Stimulated activated memory B cell treated with anti-CD40 and anti-IgM and Interleukin-4, amounts not matched to agents 10 μg/mL and 1 μg/mL and 100 μg/mL, for 72 hours (primary cell): ENCODE data around the gene GDF7.

Experiments
- ATAC-seq: fragments of 150-1000 bp; cut with Tn5 transposase; 2 replicates; pipeline ENCODE4 v1.10.0; 2021
- H3K27ac Mint-ChIP-seq: one replicate; pipeline ENCODE4 v1.8.0; 2022; ENCODE audit warnings: mild to moderate bottlenecking, mixed read lengths
- H3K27me3 Mint-ChIP-seq: one replicate; pipeline ENCODE4 v1.8.0; 2022; ENCODE audit warnings: mixed read lengths
- H3K36me3 Mint-ChIP-seq: one replicate; pipeline ENCODE4 v1.8.0; 2022; ENCODE audit warnings: mixed read lengths
- H3K4me1 Mint-ChIP-seq: one replicate; pipeline ENCODE4 v1.8.0; 2022; ENCODE audit warnings: mixed read lengths
- H3K4me3 Mint-ChIP-seq: one replicate; pipeline ENCODE4 v1.8.0; 2022; ENCODE audit warnings: mild to moderate bottlenecking, moderate library complexity, mixed read lengths
- H3K9me3 Mint-ChIP-seq: one replicate; pipeline ENCODE4 v1.8.0; 2022; ENCODE audit warnings: mixed read lengths

Gene GDF7

GRCh38 chr2:20669562-20670314, 2.8 kb downstream of the GDF7 start:
- Mint-ChIP-seq H3K36me3 (no peaks in the 10 kb centered on the region), H3K4me3 (peak overlapping the region; percentile 34), H3K27me3 (no peaks in the 10 kb centered on the region), H3K4me1 (peaks cover 83% of the 10 kb centered on the region), H3K27ac (peak overlapping the region; percentile 55), H3K9me3 (no peaks in the 10 kb centered on the region)
- ATAC-seq = no peak

DNA sequence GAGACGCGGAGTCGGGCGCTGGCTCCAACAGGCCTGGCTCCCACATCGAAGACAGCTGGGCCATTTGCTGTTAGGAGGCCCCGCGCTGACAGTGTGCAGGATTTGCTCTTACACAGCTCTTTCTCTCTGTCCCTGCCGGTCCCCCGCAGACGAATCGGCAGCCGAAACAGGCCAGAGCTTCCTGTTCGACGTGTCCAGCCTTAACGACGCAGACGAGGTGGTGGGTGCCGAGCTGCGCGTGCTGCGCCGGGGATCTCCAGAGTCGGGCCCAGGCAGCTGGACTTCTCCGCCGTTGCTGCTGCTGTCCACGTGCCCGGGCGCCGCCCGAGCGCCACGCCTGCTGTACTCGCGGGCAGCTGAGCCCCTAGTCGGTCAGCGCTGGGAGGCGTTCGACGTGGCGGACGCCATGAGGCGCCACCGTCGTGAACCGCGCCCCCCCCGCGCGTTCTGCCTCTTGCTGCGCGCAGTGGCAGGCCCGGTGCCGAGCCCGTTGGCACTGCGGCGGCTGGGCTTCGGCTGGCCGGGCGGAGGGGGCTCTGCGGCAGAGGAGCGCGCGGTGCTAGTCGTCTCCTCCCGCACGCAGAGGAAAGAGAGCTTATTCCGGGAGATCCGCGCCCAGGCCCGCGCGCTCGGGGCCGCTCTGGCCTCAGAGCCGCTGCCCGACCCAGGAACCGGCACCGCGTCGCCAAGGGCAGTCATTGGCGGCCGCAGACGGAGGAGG, 3.5 kb downstream of the GDF7 start:
- Mint-ChIP-seq H3K4me3 (no peak overlapping the region), H3K9me3 (no peaks in the 10 kb centered on the region), H3K4me1 (peaks cover 83% of the 10 kb centered on the region), H3K36me3 (no peaks in the 10 kb centered on the region), H3K27ac (no peak overlapping the region), H3K27me3 (no peaks in the 10 kb centered on the region)
- ATAC-seq = no peak

DNA sequence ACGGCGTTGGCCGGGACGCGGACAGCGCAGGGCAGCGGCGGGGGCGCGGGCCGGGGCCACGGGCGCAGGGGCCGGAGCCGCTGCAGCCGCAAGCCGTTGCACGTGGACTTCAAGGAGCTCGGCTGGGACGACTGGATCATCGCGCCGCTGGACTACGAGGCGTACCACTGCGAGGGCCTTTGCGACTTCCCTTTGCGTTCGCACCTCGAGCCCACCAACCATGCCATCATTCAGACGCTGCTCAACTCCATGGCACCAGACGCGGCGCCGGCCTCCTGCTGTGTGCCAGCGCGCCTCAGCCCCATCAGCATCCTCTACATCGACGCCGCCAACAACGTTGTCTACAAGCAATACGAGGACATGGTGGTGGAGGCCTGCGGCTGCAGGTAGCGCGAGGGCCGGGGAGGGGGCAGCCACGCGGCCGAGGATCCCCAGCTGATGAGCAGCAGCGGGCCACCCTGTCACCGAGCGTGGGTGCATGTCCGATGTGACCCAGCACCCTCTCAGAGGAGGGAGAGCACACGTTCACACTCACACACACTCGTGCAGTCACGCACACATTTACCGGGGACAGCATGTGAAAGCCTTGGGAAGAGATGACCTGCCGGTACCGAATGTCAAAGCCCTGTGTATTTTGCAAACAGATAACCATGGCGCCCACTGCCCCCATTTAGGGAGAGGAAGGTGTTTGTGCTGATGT, 4.2 kb downstream of the GDF7 start:
- Mint-ChIP-seq H3K27ac (no peak overlapping the region), H3K27me3 (no peaks in the 10 kb centered on the region), H3K4me1 (peaks cover 84% of the 10 kb centered on the region), H3K36me3 (no peaks in the 10 kb centered on the region), H3K4me3 (peak overlapping the region; percentile 21), H3K9me3 (no peaks in the 10 kb centered on the region)
- no peak for ATAC-seq

GRCh38 chr2:20671736-20672080, 4.8 kb downstream of the GDF7 start:
- H3K4me3 Mint-ChIP-seq = peak overlapping the region; percentile 65
- H3K27ac Mint-ChIP-seq = peak overlapping the region; percentile 90
- ATAC-seq = no peak
- no peaks in the 10 kb centered on the region for H3K9me3 Mint-ChIP-seq
- no peaks in the 10 kb centered on the region for H3K36me3 Mint-ChIP-seq
- peaks cover 85% of the 10 kb centered on the region for H3K4me1 Mint-ChIP-seq
- H3K27me3 Mint-ChIP-seq = no peaks in the 10 kb centered on the region

- no peaks in the 10 kb centered on the region for H3K36me3 Mint-ChIP-seq
- no peaks in the 10 kb centered on the region for H3K9me3 Mint-ChIP-seq
- H3K27ac Mint-ChIP-seq = peak overlapping the region; percentile 90
- no peak for ATAC-seq
- H3K27me3 Mint-ChIP-seq = no peaks in the 10 kb centered on the region
- H3K4me1 Mint-ChIP-seq = peaks cover 91% of the 10 kb centered on the region
- H3K4me3 Mint-ChIP-seq = peak overlapping the region; percentile 65
These were observed 5.4 kb downstream of the GDF7 start for GRCh38 chr2:20672201-20672951.

DNA sequence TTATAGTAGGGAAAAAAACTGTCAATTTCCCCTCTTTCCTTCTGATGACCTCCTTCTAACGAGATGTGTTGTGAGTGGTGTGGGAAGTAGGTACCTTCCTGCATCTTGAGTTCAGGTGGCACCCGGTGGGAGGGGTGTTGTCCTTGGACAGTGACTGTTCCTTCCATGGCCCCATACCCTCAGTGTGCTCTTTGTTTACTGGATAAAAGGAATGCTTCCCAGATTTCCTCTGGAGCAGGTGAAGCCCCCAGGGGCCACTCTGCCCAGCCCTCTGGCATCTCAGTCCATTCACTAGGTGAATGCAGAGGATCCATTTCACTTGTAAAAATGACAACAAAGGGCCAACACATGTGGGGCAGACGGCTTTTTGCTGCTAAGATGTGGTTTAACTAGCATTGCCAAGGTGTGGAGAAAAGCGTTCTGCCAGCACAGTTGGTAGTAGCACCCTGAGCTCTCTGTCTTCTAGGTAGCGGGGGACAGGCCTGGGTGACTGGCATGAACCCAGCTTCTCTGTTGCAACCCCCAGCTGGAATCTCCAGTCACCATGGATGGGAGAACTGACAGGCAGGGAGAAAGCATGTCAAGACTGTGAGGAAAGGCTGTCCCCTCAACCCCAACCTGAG, 6.9 kb downstream of the GDF7 start:
- H3K36me3 Mint-ChIP-seq = no peaks in the 10 kb centered on the region
- H3K27ac Mint-ChIP-seq = peak overlapping the region; percentile 90
- H3K9me3 Mint-ChIP-seq = no peaks in the 10 kb centered on the region
- no peak overlapping the region for H3K4me3 Mint-ChIP-seq
- ATAC-seq = no peak
- H3K27me3 Mint-ChIP-seq = no peaks in the 10 kb centered on the region
- H3K4me1 Mint-ChIP-seq = peaks cover 87% of the 10 kb centered on the region

- H3K27ac Mint-ChIP-seq = peak overlapping the region; percentile 90
- no peaks in the 10 kb centered on the region for H3K9me3 Mint-ChIP-seq
- H3K27me3 Mint-ChIP-seq = no peaks in the 10 kb centered on the region
- ATAC-seq = no peak
- H3K4me1 Mint-ChIP-seq = peaks cover 87% of the 10 kb centered on the region
- peak overlapping the region; percentile 57 for H3K4me3 Mint-ChIP-seq
- H3K36me3 Mint-ChIP-seq = no peaks in the 10 kb centered on the region
These were observed 7.5 kb downstream of the GDF7 start for GRCh38 chr2:20674309-20674965.

DNA sequence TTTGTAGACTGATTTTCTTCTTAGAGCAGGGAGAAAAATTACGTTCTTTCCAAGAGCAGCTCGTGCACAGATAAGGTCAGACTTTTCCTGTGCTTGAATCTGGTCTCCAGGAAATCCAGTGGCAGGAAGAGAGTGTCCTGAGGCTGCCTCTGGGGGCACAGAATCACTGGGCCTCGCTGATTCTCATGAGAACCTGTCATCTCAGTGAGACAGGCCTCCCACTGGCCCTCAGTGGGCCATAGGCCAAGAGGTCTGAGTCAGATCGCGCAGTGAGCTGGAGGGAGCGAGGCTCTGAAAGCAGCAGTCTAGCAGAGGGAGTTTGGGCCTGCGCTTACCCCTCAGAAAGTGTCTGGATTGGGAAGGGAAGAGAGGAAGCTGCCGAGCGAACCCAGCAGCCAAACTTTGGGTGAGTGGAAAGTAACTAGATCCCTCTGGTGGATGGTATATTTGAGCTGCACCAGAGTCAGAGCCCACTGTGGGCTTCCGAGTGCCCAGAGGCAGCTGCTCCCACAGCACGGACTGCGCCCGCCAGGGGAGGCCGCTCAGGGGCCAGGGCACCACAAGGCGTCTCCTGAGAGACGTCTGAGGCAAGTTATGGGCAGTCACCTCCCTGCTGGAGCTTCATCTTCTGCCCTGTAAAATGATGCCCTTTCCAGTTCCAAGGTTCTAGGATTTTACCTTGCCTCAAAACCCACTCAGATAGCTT, 8.2 kb downstream of the GDF7 start:
- peak overlapping the region; percentile 90 for H3K27ac Mint-ChIP-seq
- no peaks in the 10 kb centered on the region for H3K9me3 Mint-ChIP-seq
- ATAC-seq = no peak
- H3K4me3 Mint-ChIP-seq = peak overlapping the region; percentile 63
- H3K36me3 Mint-ChIP-seq = no peaks in the 10 kb centered on the region
- peaks cover 82% of the 10 kb centered on the region for H3K4me1 Mint-ChIP-seq
- no peaks in the 10 kb centered on the region for H3K27me3 Mint-ChIP-seq

- Mint-ChIP-seq H3K4me3 (peak overlapping the region; percentile 63), H3K27ac (peak overlapping the region; percentile 90), H3K27me3 (no peaks in the 10 kb centered on the region), H3K4me1 (peaks cover 77% of the 10 kb centered on the region), H3K9me3 (no peaks in the 10 kb centered on the region), H3K36me3 (no peaks in the 10 kb centered on the region)
- ATAC-seq = peak; percentile 88
These were observed 8.9 kb downstream of the GDF7 start for GRCh38 chr2:20675701-20676352.

DNA sequence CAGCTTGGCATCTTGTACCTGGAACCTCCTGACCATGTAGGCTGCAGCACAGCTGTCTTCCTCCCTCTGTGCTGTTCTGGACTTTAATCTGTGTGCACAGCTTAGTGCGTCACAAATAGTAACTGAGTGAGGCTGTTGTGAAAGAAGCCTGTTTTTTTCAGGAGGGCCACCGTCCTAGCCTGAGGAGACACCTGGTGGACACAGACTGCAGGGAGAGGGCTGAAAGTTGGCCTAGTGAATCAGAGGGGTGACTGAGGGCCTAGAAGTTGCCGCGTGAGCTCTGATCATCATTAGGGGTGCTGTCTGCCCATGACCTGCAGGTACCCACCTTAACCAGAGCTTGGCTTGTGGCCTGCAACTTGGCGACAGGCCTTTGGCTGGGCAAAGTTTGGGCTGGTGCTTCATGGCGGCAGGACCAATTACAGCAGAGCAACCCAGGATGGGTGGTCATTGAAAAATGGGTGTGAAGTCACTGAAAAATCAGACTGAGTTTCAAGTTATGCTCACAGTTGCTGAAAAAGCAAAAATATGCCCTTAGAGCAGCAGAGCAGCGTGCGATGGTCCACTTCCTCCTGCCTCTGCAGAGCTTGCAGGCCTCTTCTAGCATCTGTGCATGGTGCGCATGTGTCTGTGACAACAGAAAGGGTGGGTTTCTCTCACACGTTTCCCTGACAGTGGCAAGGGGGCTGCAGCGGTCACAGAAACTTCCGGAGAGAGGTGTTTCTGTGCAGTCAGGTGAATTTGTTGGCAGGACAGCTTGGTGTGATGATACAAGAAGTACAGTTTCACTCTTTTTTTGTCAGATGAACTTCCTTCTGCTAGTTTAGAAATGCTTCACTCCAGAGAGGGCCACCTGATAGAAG, 9.6 kb downstream of the GDF7 start:
- H3K4me3 Mint-ChIP-seq = peak overlapping the region; percentile 63
- peak overlapping the region; percentile 90 for H3K27ac Mint-ChIP-seq
- H3K4me1 Mint-ChIP-seq = peaks cover 71% of the 10 kb centered on the region
- H3K36me3 Mint-ChIP-seq = no peaks in the 10 kb centered on the region
- H3K9me3 Mint-ChIP-seq = no peaks in the 10 kb centered on the region
- H3K27me3 Mint-ChIP-seq = no peaks in the 10 kb centered on the region
- ATAC-seq = peak; percentile 91

DNA sequence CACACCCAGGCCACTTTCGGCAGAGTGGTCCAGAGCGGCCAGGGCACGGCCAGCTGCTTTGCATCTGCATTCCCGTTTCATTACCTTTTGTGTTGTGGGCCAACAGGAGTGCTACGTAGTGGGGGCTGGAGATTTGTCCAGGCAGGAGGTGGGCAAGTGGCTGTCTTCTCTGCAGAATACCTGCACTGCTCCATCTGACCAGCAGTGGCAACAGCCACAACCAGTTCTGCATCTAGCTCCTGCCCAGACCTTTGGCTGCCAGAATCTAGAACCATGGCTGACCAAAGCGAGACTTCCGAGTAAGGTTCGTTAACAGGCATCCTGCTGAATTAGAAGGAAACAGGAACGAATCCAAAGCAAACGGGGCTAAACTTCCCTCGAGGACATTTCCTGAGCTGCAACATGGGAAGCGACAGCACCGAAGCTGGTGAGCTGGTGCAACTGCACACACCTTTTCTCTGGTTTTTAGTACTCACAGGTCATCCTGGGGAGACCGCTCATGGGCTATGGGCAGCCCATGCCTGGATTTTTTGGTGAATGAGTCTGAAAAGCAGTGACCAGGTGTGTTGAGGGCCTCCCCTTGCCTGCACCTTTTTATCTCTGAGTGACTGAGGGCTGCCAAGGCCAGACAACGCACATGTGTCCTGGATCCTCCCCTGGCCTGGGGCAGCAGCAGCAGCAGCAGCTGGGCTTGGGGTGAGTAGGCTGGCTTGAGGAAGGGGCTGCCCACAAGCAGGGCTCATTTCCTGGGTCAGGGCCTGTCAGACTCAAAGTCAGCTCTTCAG, 10.5 kb downstream of the GDF7 start:
- peaks cover 71% of the 10 kb centered on the region for H3K4me1 Mint-ChIP-seq

DNA sequence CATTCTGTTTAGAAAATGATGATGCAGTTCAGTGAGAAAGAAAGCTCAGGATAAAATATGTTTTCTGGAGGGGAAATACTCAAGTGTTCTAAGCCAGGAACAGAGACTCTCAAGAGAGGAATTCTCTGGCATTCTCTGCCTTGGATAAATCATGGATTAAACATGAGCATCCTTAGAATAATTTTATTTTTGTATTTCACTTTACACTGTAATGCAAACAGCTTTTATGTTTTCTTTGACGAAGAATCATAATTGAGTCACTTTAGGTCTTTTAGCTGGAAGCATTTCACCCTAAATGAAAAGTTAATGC, 11.1 kb downstream of the GDF7 start:
- ATAC-seq = no peak
- no peaks in the 10 kb centered on the region for H3K9me3 Mint-ChIP-seq
- peak overlapping the region; percentile 63 for H3K4me3 Mint-ChIP-seq
- H3K27me3 Mint-ChIP-seq = no peaks in the 10 kb centered on the region
- H3K27ac Mint-ChIP-seq = peak overlapping the region; percentile 90
- H3K4me1 Mint-ChIP-seq = peaks cover 66% of the 10 kb centered on the region
- peaks cover 4% of the 10 kb centered on the region for H3K36me3 Mint-ChIP-seq

More for the DNA sequence above, 10.5 kb downstream of the GDF7 start:
- Mint-ChIP-seq H3K4me3 (peak overlapping the region; percentile 63), H3K36me3 (no peaks in the 10 kb centered on the region), H3K27ac (peak overlapping the region; percentile 90), H3K9me3 (no peaks in the 10 kb centered on the region), H3K27me3 (no peaks in the 10 kb centered on the region)
- peak; percentile 25 for ATAC-seq
